K562 (cell line): ENCODE data around the gene NMUR1. TPM values are rescaled to one million over a fixed set of nuclear protein-coding genes. Genes with fewer than 3 reads are reported as not detected.

ENCODE experiments used
- ATF1 ChIP-seq, 2 experiments: fragments of 450-650 bp in 1 of 2; IDR thresholded peaks; 2 replicates each; pipeline ENCODE4 v1.6.1; 2016; ENCODE audit warnings: missing compliant biosample characterization in 1 of 2, missing genetic modification characterization in 1 of 2
- CREB1 ChIP-seq, 2 experiments: sonication (generic) in 1 of 2; formaldehyde crosslinking in 1 of 2; IDR thresholded peaks; 2 replicates each; pipeline versions ENCODE4 v1.6.1 to v1.8.0; 2012 to 2022; ENCODE audit warnings: inconsistent platforms in 1 of 2, mild to moderate bottlenecking in 1 of 2, missing genetic modification reagents in 1 of 2, moderate library complexity in 1 of 2
- GABPB1 ChIP-seq: sonication (generic); formaldehyde crosslinking; IDR thresholded peaks from 2 replicates; pipeline ENCODE4 v1.8.0; 2022; ENCODE audit warnings: mild to moderate bottlenecking, missing genetic modification reagents
- HDAC2 ChIP-seq: fragments of 450-650 bp; IDR thresholded peaks from 2 replicates; pipeline ENCODE4 v1.6.1; 2016; ENCODE audit warnings: mild to moderate bottlenecking
- HMGN3 ChIP-seq: IDR thresholded peaks from 2 replicates; pipeline ENCODE4 v1.6.1; 2011; ENCODE audit warnings: borderline replicate concordance, low read depth, mild to moderate bottlenecking, mixed read lengths, low read length; ENCODE audit not compliant: insufficient read length; ENCODE audit errors: extremely low read depth
- ID3 ChIP-seq, 2 experiments: fragments of 250-450 bp in 1 of 2; fragments of 450-650 bp in 1 of 2; sonication (Bioruptor Pico) in 1 of 2; IDR thresholded peaks; 2 replicates each; pipeline versions ENCODE4 v1.6.1 to v1.8.0; 2016 to 2021; ENCODE audit warnings: mild to moderate bottlenecking in 2 of 2, moderate library complexity in 2 of 2, missing compliant biosample characterization in 1 of 2, missing genetic modification characterization in 1 of 2
- MNT ChIP-seq, 2 experiments: fragments of 450-650 bp; conservative IDR thresholded peaks; 2 replicates each; pipeline ENCODE4 v1.6.1; 2017; ENCODE audit warnings: mild to moderate bottlenecking in 2 of 2, moderate library complexity in 2 of 2
- NCOA6 ChIP-seq: fragments of 450-650 bp; IDR thresholded peaks from 2 replicates; pipeline ENCODE4 v1.6.1; 2017; ENCODE audit warnings: mild to moderate bottlenecking
- NFXL1 ChIP-seq: fragments of 450-650 bp; formaldehyde crosslinking; IDR thresholded peaks from 2 replicates; pipeline ENCODE4 v1.4.0; 2021; ENCODE audit warnings: mild to moderate bottlenecking
- REST ChIP-seq, 2 experiments: fragments of 450-650 bp; formaldehyde crosslinking in 1 of 2; IDR thresholded peaks; 2 replicates each; pipeline versions ENCODE4 v1.4.0 to v1.6.1; 2014 to 2020; ENCODE audit warnings: mild to moderate bottlenecking in 2 of 2, borderline replicate concordance in 1 of 2, low read depth in 1 of 2
- TAF1 ChIP-seq: IDR thresholded peaks from 2 replicates; pipeline ENCODE4 v1.6.1; 2011; ENCODE audit warnings: mild to moderate bottlenecking, low read length, moderate library complexity; ENCODE audit not compliant: insufficient read depth, control insufficient read depth, severe bottlenecking; ENCODE audit errors: extremely low read depth
- ZFP36 ChIP-seq: fragments of 150-350 bp; IDR thresholded peaks from 2 replicates; pipeline ENCODE4 v1.6.1; 2018; ENCODE audit warnings: low read length, low read depth; ENCODE audit not compliant: partially characterized antibody
- polyA plus RNA-seq, 8 experiments: library from polyadenylated mRNA; depleted of rRNA in 4 of 8; stranded (reverse) in 5 of 8; unstranded in 3 of 8; fragments of >200 nt; fragmentation: Nextera tagmentation in 2 of 8; fragmentation: Illumina TruSeq in 1 of 8; extraction: Ambion mirVana in 2 of 8; extraction: Trizol in 1 of 8; gene quantifications; 2 replicates each; pipeline versions ENCODE4 v1.2.1 to v1.2.3, GENCODE V29; 2011 to 2014; ENCODE audit warnings: inconsistent platforms in 1 of 8, missing spikeins in 1 of 8
- total RNA-seq, 7 experiments: library from RNA; depleted of rRNA in 6 of 7; stranded (reverse); fragments of >200 nt in 6 of 7; fragmentation: Illumina TruSeq in 2 of 7; extraction: Trizol in 2 of 7; gene quantifications; 2 replicates each; pipeline versions ENCODE4 v1.2.1 to v1.2.3, GENCODE V29; 2011 to 2021; ENCODE audit warnings: low replicate concordance in 1 of 7

NMUR1 gene
- total and polyA plus RNA-seq, 9 of the 15 experiments (the other 6 are each of a cell fraction or from before 2014, with no cell fraction given): 0.01 to 0.27 (median 0.15) TPM

GRCh38 chr2:231530099-231531011 is at the start of gene NMUR1 (continued):
- TF ChIP-seq ZFP36 (peak; percentile 63), HDAC2 (peak; percentile 71; the same call in 1 of the 2 replicates), NFXL1 (CRISPR knock-in tag) (no peak), ATF1 (CRISPR knock-in tag; IDR thresholded peaks at IDR 0.05) (no peak), ATF1 (tag; IDR thresholded peaks at IDR 0.05) (peak; percentile 69), NCOA6 (peak; percentile 67; the same call in 1 of the 2 replicates), CREB1 (IDR thresholded peaks at IDR 0.05) (no peak), CREB1 (CRISPR knock-in tag; IDR thresholded peaks at IDR 0.05) (0 out of 2 replicates have a peak, but pooled peaks have one; percentile 32), GABPB1 (CRISPR knock-in tag) (0 out of 2 replicates have a peak, but pooled peaks have one; percentile 21), HMGN3 (peak; percentile 46), REST (IDR thresholded peaks at IDR 0.05; ENCODE audit: borderline replicate concordance) (peak; percentile 75), REST (CRISPR knock-in tag; IDR thresholded peaks at IDR 0.05; ENCODE audit: low read depth) (no peak), MNT (conservative IDR thresholded peaks at IDR 0.05) (no peak), ID3 (CRISPR knock-in tag; IDR thresholded peaks at IDR 0.05) (no peak), ID3 (tag; IDR thresholded peaks at IDR 0.05) (0 out of 2 replicates have a peak, but pooled peaks have one; percentile 31), TAF1 (no peak)
